Esophagus squamous epithelium (tissue), 4 donors: ENCODE results near the gene MAGEA2B.

ENCODE experiments used
- POLR2A ChIP-seq, 4 donors: fragments of 450-650 bp; IDR thresholded peaks; one replicate each; pipeline ENCODE4 v1.6.1; 2017; ENCODE audit warnings: antibody characterized with exemption in 4 of 4, mild to moderate bottlenecking in 4 of 4, moderate library complexity in 3 of 4
- TF ChIP-seq, protein P1 (sequence below), 6 experiments: fragments of 450-650 bp in 4 of 6; fragments of 200-600 bp in 2 of 6; sonication (generic) in 2 of 6; IDR thresholded peaks; one replicate each; pipeline ENCODE4 v1.5.1; 2016 to 2019; ENCODE audit warnings: antibody characterized with exemption in 6 of 6, mild to moderate bottlenecking in 4 of 6, moderate library complexity in 4 of 6

DNA sequence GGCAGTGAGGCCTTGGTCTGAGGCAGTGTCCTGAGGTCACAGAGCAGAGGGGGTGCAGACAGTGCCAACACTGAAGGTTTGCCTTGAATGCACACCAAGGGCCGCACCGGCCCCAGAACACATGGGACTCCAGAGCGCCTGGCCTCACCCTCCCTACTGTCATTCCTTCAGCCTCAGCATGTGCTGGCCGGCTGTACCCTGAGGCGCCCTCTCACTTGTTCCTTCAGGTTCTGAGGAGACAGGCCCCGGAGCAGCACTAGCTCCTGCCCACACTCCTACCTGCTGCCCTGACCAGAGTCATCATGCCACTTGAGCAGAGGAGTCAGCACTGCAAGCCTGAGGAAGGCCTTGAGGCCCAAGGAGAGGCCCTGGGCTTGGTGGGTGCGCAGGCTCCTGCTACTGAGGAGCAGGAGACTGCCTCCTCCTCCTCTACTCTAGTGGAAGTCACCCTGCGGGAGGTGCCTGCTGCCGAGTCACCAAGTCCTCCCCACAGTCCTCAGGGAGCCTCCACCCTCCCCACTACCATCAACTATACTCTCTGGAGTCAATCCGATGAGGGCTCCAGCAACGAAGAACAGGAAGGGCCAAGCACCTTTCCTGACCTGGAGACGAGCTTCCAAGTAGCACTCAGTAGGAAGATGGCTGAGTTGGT, 21.6 kb downstream of the MAGEA2B start:
- TF ChIP-seq, protein P1, sequence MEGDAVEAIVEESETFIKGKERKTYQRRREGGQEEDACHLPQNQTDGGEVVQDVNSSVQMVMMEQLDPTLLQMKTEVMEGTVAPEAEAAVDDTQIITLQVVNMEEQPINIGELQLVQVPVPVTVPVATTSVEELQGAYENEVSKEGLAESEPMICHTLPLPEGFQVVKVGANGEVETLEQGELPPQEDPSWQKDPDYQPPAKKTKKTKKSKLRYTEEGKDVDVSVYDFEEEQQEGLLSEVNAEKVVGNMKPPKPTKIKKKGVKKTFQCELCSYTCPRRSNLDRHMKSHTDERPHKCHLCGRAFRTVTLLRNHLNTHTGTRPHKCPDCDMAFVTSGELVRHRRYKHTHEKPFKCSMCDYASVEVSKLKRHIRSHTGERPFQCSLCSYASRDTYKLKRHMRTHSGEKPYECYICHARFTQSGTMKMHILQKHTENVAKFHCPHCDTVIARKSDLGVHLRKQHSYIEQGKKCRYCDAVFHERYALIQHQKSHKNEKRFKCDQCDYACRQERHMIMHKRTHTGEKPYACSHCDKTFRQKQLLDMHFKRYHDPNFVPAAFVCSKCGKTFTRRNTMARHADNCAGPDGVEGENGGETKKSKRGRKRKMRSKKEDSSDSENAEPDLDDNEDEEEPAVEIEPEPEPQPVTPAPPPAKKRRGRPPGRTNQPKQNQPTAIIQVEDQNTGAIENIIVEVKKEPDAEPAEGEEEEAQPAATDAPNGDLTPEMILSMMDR (IDR thresholded peaks at IDR 0.05) = no peak
- TF ChIP-seq POLR2A (IDR thresholded peaks at IDR 0.05) = no peak
